Effector memory CD4-positive, alpha-beta T cell (primary cell): ENCODE measurements around the gene RHBDL1.
"Not testable (repeated sequence)": the region's sequence is repeated elsewhere in the genome, so short reads cannot be mapped to it uniquely, and the experiment has no call there.

ENCODE experiments used
- DNase-seq, 3 donors: peaks; one replicate each; pipeline ENCODE4 v3.0.0-alpha.2; 2020
- H3K27ac ChIP-seq: 2 replicates; pipeline ENCODE4 v1.7.0; 2013; ENCODE audit warnings: mild to moderate bottlenecking, low read length, moderate library complexity; ENCODE audit not compliant: insufficient read depth, poor library complexity, severe bottlenecking
- H3K27me3 ChIP-seq: replicated peaks from 2 replicates; pipeline ENCODE4 v1.7.0; 2013; ENCODE audit warnings: mild to moderate bottlenecking, low read length; ENCODE audit not compliant: insufficient read depth, control insufficient read depth, poor library complexity, severe bottlenecking
- H3K36me3 ChIP-seq: 2 replicates; pipeline ENCODE4 v1.7.0; 2013; ENCODE audit warnings: mild to moderate bottlenecking, low read length, moderate library complexity; ENCODE audit not compliant: control insufficient read depth, insufficient read depth
- H3K4me1 ChIP-seq: 2 replicates; pipeline ENCODE4 v1.7.0; 2013; ENCODE audit warnings: low read length, mild to moderate bottlenecking; ENCODE audit not compliant: control insufficient read depth, insufficient read depth, poor library complexity, severe bottlenecking
- H3K4me3 ChIP-seq: 2 replicates; pipeline ENCODE4 v1.7.0; 2013; ENCODE audit warnings: low read length, low read depth, mild to moderate bottlenecking; ENCODE audit not compliant: insufficient read depth, poor library complexity, severe bottlenecking
- H3K9me3 ChIP-seq: 2 replicates; pipeline ENCODE4 v1.7.0; 2013; ENCODE audit warnings: mild to moderate bottlenecking, low read length, moderate library complexity; ENCODE audit not compliant: control insufficient read depth

RHBDL1 gene

DNA sequence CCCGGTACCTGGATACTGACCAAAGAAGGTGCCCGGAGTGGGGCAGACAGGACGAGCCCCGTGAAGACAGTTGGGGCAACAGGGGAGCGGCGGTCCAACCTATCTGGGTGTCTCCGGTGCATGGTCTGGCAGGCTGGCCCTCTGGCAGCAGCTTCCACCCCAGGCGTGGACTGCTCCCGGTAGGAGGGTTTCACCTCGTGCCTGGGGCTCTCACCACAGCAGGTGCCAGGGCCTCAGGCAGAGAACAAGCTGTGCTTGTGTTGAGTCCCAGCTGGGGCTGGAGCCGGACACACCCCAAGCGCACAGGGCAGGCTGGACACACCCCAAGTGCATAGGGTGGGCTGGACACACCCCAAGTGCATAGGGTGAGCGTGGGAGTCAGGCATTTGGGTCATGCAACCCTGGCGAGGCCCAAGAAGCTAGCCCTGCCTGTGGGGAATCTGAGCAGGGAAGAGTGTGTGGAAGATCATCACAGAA, 31.6 kb downstream of the RHBDL1 start:
- no peak overlapping the region for H3K4me3 ChIP-seq
- H3K27me3 ChIP-seq, result peaks cover 74% of the 10 kb centered on the region
- no peaks in the 10 kb centered on the region for H3K9me3 ChIP-seq
- peaks cover 13% of the 10 kb centered on the region for H3K4me1 ChIP-seq
- no peak overlapping the region for H3K27ac ChIP-seq
- DNase-seq, result no peak
- H3K36me3 ChIP-seq, result no peaks in the 10 kb centered on the region

DNA sequence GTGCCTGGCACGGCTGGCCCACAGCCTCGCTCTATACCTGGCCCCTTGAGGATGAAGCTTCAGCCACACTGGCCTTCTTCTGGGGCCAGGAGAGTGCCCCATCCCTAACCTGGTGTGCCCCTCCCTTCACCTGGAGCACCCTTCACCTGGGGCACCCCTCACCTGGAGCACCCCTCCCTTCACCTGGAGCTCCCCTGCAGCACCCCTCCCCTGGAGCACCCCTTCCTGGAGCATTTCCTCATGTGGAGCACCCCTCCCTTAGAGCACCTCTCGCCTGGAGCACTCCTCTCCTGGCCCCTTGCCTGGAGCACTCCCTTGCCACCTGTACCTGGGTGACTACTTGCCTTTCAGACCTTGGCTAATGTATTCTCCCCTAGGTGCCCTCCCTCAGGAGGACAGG, 32.5 kb downstream of the RHBDL1 start:
- Histone ChIP-seq H3K27ac (no peak overlapping the region), H3K27me3 (peaks cover 65% of the 10 kb centered on the region), H3K9me3 (no peaks in the 10 kb centered on the region)

DNA sequence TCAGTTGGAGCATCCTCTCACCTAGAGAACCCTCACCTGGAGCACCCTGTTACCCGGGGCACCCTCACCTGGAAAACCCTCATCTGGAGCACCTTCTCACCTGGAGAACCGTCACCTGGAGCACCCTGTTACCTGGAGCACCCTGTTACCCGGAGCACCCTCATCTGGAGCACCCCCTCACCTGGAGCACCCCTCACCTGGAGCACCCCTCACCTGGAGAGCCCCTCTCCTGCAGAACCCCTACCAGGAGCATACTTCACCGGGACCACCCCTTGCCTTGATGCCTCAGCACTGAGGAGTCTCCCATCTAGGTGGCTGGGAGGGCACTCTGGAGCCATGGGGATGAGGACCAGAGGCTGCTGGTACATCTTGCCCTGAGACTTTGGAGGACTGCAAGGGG, 33.5 kb downstream of the RHBDL1 start:
- H3K9me3 ChIP-seq, result no peaks in the 10 kb centered on the region
- H3K27ac ChIP-seq, result no peak overlapping the region
- no peak overlapping the region for H3K4me3 ChIP-seq
- H3K4me1 ChIP-seq, result peaks cover 13% of the 10 kb centered on the region
- no peak for DNase-seq
- no peaks in the 10 kb centered on the region for H3K36me3 ChIP-seq
- peaks cover 55% of the 10 kb centered on the region for H3K27me3 ChIP-seq

More for the DNA sequence above, 32.5 kb downstream of the RHBDL1 start:
- no peak for DNase-seq
- H3K4me3 ChIP-seq, result no peak overlapping the region
- H3K36me3 ChIP-seq, result no peaks in the 10 kb centered on the region
- H3K4me1 ChIP-seq, result peaks cover 13% of the 10 kb centered on the region

DNA sequence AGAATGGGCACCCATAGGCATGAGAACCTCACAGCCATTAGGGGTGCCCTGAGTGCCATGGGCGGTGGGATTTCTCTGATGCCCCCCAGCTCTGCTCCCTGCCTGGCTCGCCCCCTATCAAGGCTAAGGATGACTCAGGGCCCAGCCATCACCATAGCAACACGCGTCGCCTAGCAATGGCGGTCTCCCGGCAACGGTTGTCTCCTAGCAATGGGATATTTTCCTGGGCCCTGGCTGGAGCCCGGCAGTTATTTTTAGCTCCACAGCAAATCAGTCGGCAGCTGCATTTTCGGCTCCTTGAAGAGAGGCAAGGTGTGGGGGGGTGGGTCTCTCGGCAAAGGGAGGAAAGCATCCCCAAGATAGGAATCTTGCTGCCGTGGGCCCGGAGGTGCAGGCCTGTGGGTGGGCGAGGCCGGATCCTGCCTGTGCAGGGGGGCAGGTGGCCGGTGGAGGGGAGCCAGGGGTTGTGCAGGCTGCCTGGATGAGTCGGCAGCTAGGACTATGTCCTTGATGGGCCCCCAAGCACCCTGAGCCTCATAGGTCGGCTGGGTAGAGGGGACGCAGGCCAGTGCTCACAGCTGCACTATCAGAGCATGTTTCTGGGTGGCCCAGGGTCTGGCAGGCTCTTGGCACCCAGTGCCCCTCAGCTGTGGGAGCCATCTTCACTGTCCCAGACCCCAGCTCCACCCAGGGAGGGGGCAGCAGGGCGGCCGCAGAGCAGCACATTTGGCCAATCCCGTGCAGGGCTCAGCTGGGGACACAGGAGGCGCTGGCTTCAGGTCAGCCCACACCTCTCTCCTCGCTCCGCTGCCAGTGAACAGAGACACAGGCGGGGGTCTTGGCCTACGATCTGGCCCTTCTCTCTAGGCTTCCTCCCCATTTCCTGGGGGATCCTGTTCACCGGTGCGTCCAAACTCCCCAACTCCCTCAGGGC, 34.4 kb downstream of the RHBDL1 start:
- Histone ChIP-seq H3K27me3 (peaks cover 46% of the 10 kb centered on the region), H3K27ac (no peak overlapping the region), H3K4me1 (peaks cover 15% of the 10 kb centered on the region), H3K36me3 (no peaks in the 10 kb centered on the region), H3K9me3 (no peaks in the 10 kb centered on the region), H3K4me3 (no peak overlapping the region)
- no peak for DNase-seq

DNA sequence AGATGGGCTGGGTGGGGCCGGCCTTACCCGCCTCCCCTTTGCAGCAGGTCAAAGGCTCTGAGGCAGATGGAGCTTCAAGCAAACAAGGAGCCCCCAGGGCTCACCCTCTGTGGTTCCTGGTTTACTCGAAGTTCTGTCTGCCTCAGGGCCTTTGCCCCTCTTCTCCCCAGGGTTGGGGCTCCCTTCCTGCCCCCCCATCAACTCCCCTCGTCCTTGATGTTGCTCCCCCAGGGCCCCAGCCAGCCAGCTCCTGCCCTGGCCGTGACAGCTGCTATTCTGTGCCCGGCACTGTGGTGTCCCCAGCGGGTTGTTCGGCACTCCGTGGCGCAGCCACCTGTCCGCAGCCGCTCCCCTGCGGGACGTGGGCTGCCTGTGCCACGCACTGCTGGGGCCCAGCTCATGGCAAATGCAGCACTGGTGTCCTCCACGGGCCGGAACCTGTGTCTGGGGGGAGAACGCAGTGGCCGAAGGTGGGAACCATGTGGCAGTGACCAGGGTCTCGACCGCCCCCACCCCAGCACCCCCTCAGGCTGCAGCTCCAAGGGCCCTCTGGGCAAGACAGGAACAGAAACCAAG, 35.1 kb downstream of the RHBDL1 start:
- Histone ChIP-seq H3K4me1 (peaks cover 14% of the 10 kb centered on the region), H3K27me3 (peaks cover 43% of the 10 kb centered on the region)

DNA sequence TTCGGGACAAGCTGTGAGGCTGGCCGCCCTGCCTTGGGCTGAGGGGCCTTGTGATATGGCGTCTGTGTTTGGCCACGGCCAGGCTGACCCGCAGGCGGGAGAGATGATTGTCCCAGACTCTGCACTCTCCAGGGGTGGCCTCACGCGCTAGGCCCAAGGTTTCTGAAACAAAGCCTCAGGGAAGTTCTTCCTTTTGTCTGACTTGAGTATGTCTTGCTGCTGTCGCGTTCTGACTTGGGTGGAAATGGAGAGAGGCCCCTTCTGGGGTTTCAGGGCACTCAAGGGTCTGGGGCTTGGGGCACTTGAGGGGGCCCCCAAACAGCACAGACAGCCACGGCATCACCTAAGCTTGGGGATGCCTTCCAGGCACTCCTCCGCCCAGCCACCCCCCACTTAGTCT, 35.6 kb downstream of the RHBDL1 start:
- Histone ChIP-seq H3K4me3 (no peak overlapping the region), H3K27me3 (peaks cover 42% of the 10 kb centered on the region), H3K4me1 (peaks cover 17% of the 10 kb centered on the region), H3K9me3 (no peaks in the 10 kb centered on the region), H3K27ac (no peak overlapping the region), H3K36me3 (no peaks in the 10 kb centered on the region)
- DNase-seq, result no peak

More for the DNA sequence above, 35.1 kb downstream of the RHBDL1 start:
- Histone ChIP-seq H3K4me3 (no peak overlapping the region), H3K36me3 (no peaks in the 10 kb centered on the region), H3K9me3 (no peaks in the 10 kb centered on the region), H3K27ac (no peak overlapping the region)
- DNase-seq, result no peak

DNA sequence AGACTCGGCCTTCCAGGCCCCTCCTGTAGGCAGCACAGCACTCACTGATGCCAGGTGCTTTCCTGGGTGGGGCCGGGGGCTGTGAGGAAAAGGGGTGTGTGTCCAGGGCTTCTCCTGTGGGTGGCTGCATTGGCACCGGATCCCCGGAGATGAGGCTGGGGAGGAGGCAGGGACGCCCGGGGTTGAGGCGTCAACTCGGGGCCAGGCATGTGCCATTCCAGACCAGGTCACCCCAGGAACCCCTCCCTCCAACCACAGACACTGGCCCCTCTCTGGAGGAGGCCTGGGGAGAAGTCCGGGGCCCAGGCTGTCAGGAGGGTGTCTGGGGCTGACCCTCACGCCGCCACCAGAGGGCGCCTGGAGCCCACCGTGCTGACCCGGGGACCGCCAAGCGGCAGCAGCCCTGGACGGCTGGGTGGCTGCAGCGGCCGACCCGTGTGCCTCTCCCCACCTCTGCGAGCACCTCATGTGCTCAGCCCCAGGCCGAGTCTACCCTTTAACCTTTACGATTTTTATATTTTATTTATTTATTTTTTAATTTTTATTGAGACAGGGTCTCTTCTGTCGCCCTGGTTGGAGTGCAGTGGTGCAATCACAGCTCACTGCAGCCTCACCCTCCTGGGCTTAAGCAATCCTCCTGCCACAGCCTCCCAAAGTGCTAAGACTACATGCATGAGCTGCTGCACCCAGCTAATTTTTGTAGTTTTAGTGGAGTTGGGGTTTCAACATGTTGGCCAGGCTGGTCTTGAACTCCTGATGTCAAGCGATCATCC, 36.3 kb downstream of the RHBDL1 start:
- Histone ChIP-seq H3K27me3 (peaks cover 35% of the 10 kb centered on the region), H3K4me1 (peaks cover 11% of the 10 kb centered on the region), H3K9me3 (no peaks in the 10 kb centered on the region), H3K36me3 (no peaks in the 10 kb centered on the region), H3K4me3 (no peak overlapping the region), H3K27ac (no peak overlapping the region)
- peak; percentile 58 to 68 (median 67) for DNase-seq

DNA sequence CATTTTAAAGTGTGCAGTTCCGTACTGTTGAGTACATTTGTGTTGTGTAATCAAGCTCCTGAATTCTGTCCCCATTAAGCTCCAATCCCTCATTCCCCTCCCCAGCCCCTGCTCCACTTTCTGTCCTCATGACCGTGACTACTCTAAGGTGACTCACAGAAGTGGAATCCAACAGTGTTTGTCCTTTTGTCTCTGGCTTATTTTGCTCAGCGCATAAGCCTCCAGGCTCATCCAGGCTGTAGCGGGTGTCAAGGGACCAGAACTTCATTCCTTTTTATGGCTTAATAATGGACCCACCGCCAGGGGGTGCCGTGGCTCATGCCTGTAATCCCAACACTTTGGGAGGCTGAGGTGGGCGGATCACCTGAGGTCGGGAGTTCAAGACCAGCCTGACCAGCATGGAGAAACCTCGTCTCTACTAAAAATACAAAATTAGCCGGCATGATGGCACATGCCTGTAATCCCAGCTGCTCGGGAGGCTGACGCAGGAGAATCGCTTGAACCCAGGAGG, 37.3 kb downstream of the RHBDL1 start:
- Histone ChIP-seq H3K27me3 (peaks cover 30% of the 10 kb centered on the region), H3K4me1 (peaks cover 11% of the 10 kb centered on the region)
- not testable (repeated sequence) for H3K9me3 ChIP-seq, DNase-seq, H3K36me3 ChIP-seq, H3K4me3 ChIP-seq, H3K27ac ChIP-seq

DNA sequence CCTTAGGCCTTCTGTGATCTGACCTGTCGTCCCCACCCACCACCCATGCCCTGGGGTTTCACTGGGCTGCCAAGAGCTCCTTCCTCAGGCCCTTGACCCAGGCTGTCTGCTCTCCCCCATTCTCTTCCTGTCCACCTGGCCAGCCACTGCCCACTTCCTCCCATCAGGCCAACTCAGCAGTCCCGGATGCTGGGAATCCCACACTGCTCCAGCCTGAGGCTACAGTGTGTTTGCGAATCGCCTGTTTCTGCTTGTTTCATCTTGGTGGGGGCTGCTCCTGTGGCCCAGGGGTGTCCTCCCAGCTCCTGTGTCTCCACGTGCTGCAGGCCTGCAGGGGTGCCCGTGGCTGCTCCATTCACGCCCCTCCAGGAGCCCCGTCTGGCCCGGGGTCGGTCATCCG, 38.6 kb downstream of the RHBDL1 start:
- H3K27ac ChIP-seq, result no peak overlapping the region

More for the DNA sequence above, 38.6 kb downstream of the RHBDL1 start:
- Histone ChIP-seq H3K27me3 (peaks cover 25% of the 10 kb centered on the region), H3K9me3 (no peaks in the 10 kb centered on the region), H3K36me3 (no peaks in the 10 kb centered on the region), H3K4me3 (no peak overlapping the region), H3K4me1 (peaks cover 11% of the 10 kb centered on the region)
- no peak for DNase-seq
